ENCODE measurements around the gene PTPN9.
"Not testable (repeated sequence)": the region's sequence is repeated elsewhere in the genome, so short reads cannot be mapped to it uniquely, and the experiment has no call there.

Gene PTPN9

GRCh38 chr15:75452865-75453702 is 126.0 kb downstream of the PTPN9 start:
- DNase-seq = peak; percentile 49 to 58

DNA sequence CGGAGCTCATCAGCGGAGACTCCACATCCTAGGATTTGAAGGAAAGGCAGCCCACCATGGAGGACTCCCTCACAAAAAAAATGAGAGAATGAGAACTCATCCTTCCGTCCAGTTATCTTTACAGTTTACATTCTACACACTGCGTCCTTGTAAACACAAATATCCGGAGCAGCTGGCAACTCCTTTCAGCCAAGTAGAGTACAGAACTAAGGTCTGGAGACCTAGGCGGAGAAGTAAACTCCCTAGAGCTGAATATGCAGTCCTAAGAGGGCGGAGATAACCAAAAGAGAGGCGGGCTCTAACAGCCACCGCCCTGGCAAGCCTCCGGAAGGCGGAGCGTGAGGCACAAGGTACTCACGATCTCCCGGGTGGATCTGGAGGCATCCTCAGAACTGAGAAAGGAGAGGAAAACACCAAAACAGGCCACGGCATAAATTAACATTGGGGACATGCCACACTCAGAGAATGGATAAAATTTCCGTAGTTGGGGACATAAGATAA is 126.7 kb downstream of the PTPN9 start:
- peak; percentile 64 to 84 for DNase-seq

DNA sequence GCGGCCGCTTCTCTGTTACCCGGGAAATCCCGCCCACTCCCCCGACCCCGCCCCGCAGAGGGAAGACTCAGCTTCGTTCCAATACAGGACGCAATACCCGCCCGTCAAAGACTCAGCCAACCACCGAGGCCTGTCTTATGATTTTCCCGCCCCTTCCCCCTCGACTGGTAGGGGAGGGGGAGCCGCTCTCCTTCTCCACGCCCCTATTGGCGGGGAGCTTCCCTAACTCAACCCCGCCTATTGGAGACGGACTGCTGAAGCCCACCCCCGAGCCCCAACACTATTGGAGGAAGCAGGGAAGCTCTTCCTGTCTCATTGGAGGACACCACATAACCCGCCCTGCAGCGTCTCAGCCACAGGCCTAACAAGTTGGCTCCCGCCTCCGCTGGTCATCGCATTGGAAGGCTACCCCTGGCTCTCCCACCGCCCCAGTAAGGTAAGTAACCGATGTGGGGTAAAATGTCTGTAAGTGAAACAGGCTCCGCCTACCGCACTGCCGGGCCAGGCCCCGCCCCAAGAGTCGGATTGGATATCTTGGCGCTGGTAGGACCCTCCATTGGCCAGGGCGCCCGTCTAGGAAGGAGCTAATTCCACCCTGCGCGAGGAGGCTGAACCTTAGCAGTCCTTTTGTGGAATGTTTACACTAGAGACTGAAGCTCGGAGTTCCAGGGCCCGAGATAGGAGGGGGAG is 127.3 kb downstream of the PTPN9 start, which contains the start of gene SIN3A:
Gene SIN3A (minus strand): TSS at position 17 of the 690 bp plus-strand sequence. CDS start 21,315 bp downstream, outside the sequence.
- DNase-seq = peak; percentile 100

DNA sequence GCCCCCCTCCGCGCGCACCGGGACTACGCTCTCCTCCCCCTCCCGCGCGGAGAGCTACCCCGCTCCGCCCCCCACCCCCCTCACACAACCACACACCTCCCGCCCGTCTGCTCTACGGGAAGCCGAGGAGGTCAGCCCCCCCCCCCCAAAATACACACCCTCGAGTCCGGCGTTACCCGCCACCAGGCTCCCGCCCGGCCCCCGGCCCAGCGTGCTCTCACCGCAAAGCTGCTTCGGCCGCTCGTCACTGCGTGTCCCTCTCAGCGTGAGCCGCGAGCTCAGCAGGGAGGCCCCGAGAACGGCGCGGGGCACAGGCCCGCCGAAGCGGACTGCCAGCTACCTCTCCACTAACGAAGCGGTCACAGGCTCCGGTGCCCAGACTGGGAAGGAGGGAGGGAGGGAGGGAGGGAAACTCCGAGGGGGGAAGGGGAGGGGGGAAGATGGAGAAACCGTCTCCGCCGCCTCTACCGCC is 127.9 kb downstream of the PTPN9 start:
- no peak for DNase-seq

- peak; percentile 90 to 97 for DNase-seq
Measured at GRCh38 chr15:75450307-75451201, 128.6 kb downstream of the PTPN9 start.

- DNase-seq = no peak
Measured at GRCh38 chr15:75449585-75450306, 129.4 kb downstream of the PTPN9 start.

DNA sequence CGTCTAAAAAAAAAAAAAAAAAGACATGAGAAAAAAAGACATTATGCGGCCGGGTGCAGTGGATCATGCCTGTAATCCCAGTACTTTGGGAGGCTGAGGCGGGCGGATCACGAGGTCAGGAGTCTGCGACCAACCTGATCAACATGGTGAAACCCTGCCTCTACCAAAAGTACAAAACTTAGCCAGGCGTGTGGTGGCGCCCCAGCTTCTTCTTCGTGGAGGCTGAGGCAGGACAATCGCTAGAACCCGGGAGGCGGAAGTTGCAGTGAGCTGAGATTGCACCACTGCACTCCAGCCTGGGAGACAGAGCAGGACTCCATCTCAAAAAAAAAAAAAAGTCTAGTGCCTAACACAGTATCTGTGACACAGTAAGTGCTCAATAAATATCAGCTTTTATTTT is 130.9 kb downstream of the PTPN9 start:
- DNase-seq = not testable (repeated sequence)

GRCh38 chr15:75446151-75446550 is 133.0 kb downstream of the PTPN9 start:
- no peak for DNase-seq

DNA sequence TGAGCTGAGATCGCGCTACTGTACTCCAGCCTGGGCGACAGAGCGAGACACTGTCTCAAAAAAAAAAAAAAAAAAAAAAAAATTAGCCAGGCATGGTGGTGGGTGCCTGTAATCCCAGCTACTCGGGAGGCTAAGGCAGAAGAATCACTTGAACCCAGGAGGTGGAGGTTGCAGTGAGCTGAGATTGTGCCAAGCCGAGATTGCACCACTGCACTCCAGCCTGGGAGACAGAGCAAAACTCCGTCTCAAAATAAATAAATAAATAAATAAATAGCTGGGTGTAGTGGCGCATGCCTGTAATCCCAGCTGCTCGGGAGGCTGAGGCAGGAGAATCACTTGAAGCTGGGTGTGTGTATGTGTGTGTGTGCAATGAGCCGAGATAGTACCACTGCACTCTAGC is 133.8 kb downstream of the PTPN9 start:
- DNase-seq = not testable (repeated sequence)

GRCh38 chr15:75443972-75444453 is 135.1 kb downstream of the PTPN9 start:
- not testable (repeated sequence) for DNase-seq

DNA sequence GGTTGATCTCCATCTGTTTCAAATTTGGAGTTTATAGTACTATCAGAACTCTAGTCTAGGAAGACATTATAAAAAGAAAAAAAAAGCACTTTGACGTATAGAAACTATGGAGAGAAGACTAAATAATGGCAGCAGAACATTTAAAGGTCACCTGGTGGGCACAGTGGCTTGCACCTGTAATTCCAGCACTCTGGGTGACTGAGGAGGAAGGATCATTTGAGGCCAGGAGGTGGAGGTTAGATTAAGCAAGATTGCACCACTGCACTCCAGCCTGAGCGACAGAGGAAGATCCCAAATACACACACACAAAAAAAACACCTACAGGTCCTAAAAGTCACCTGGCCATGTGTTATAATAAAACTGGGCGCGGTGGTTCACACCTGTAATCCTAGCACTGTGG is 141.4 kb downstream of the PTPN9 start:
- DNase-seq = no peak

GRCh38 chr15:75436881-75437280 is 142.2 kb downstream of the PTPN9 start:
- no peak for DNase-seq

DNA sequence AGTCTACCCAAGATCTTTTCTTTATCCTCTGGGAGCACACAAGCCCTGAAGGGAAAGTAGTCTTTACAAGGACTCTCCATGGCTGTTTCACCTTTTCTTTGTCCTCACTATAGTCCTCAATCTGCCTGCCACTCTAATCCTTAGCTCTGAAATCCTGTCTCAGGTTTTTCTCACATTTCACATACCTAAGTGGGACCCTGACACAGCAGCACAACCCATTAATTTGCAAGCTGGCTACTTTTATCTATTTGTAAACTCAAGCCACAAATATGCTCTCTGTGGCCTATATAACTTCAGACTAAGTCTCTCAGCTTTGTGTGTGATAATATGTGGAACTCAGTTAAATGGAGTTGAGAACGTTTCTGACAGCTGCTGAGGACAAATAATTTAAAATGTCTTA is 147.4 kb downstream of the PTPN9 start:
- no peak for DNase-seq

DNA sequence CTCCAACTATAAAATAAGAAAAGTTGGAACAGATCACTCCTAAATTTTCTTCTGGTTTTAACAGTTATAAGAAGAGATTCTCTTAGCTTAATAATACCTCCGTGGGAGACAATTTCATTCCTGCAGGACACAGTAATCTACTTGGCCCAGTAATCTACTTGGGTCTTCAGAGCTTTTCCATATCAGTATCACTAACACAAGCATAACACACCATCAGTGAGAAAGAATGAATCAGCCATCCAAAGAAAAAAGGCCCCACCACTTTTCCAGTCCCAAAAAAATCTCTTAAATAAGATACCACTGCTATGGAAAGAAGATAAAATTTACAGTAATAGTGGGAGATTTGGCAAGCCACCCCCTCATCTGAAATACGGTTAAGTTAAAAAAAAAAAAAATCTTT is 147.8 kb downstream of the PTPN9 start:
- DNase-seq = no peak

DNA sequence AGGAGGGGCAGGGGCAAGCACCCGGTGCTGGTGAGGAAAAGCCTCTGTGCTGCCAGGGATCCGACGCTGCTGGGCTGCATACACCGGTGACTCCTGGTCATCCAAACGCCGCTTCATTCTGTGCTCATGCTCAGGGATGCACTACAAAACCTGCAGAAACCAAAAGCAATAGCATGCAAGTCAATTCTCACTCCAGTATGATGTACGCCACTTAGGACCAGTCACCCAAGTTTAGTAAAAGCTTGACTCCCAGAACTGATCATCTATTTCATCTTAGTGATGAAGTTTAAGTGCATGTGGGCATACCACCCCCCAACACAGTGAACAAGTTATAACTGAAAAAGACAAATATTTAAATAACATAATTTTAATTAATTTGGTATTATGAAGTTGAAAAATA is 148.9 kb downstream of the PTPN9 start:
- no peak for DNase-seq

DNA sequence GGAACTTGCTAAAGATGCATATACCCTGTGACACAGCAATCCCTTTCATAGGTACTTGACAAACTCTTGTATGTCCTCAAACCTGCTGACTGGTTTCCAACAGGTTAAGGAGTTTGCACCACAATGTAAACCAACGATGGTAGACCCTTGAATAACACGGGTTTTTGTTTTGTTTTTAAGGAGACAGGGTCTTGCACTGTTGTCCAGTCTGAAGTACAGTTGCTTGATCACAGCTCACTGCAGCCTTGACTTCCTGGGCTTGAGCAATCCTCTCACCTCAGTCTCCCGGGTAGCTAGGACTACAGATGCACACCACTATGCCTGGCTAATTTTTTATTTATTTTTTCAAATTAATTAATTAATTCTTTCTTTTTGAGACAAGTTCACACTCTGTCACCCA is 151.0 kb downstream of the PTPN9 start:
- no peak for DNase-seq

DNA sequence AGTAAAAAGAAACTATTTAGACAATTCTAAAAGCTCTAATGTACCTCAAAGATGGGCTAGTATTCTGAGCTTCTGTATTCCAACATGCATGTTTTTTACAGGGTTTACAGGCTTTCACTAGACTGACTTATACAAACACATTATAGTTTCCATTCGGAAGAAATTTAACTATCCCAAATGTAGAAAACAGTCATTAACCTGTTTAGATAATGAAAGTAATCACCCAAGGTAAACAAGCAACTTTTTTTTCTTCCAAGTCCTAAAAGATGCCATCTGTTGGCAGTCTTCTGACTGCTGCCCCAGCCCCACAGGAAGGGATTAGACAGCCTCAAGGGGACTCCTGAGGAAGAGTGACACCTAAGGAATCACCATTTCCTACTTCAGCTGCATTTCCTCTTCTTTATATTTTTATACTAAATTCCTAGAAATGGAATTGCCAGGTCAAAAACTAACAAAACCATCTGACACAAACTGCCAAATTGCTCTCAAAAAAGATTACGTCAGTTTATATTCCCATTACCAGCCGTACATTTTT is 153.1 kb downstream of the PTPN9 start:
- DNase-seq = no peak

DNA sequence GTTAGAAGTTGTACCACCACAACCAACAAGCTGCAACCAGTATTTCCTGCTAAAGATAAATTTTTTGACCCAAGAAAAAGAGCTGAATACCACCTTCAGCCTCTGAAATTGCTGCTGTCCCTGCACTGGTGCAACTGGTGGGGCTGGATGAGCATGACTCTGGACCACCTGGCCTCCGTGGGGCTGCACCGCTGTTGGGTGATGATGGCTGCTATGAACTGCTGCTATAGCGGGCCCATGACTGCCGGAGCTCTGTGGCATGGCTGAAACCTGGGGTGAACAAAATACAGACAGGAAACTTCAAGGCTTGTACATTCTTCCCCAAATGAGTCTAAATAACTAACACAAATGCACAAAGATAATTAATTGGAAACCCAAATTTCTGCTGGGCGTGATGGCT is 156.6 kb downstream of the PTPN9 start:
- DNase-seq = no peak

DNA sequence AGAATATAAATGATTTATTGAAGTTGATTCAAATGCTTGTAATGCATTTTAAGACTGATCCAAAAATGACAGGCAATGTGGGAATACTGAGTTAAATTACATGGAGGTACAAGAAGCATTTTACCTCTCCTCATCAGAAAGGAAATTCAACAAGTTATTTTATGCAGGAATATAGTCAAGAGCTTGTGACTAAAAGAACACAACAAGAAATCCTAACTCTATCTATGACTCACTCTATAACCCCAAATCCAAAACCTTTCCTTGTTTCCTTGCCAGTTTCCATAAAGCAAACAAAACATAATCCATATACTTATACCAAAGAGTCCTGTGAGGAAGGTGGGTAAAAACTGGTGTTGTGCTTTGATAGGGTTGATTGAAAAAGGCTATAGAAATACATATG is 158.4 kb downstream of the PTPN9 start:
- no peak for DNase-seq

GRCh38 chr15:75416584-75416983 is 162.5 kb downstream of the PTPN9 start:
- no peak for DNase-seq

Measured in NCI-H526 (cell line).